Neural crest cell (in vitro differentiated cells): ENCODE measurements around the gene POLR3E. TPM values are rescaled to one million over a fixed set of nuclear protein-coding genes. Genes with fewer than 3 reads are reported as not detected.

Experiments used
- DNase-seq: peaks from one replicate; pipeline ENCODE4 v3.0.0; 2021; ENCODE audit warnings: low read depth, mixed read lengths, low spot score
- H3K27ac Mint-ChIP-seq: one replicate; pipeline ENCODE4 v1.8.0; 2021; ENCODE audit warnings: mild to moderate bottlenecking, mixed read lengths; ENCODE audit not compliant: unreplicated experiment
- H3K27me3 Mint-ChIP-seq: 2 replicates; pipeline ENCODE4 v1.8.0; 2021; ENCODE audit warnings: low read depth, mild to moderate bottlenecking, mixed read lengths
- H3K36me3 Mint-ChIP-seq: 2 replicates; pipeline ENCODE4 v1.8.0; 2021; ENCODE audit warnings: low read depth, mild to moderate bottlenecking, mixed read lengths
- H3K4me1 Mint-ChIP-seq: 2 replicates; pipeline ENCODE4 v1.8.0; 2021; ENCODE audit warnings: mixed read lengths
- H3K4me3 Mint-ChIP-seq: one replicate; pipeline ENCODE4 v1.8.0; 2021; ENCODE audit warnings: mild to moderate bottlenecking, mixed read lengths
- H3K9me3 Mint-ChIP-seq: 2 replicates; pipeline ENCODE4 v1.8.0; 2021; ENCODE audit warnings: mixed read lengths
- total RNA-seq: library from RNA; stranded (reverse); gene quantifications from 2 replicates; pipeline ENCODE4 v1.2.1, GENCODE V29; 2021
- TF ChIP-seq, protein P1 (sequence below): fragments of 200-600 bp; sonication (generic); conservative IDR thresholded peaks from 2 replicates; pipeline ENCODE4 v1.5.0; 2021; ENCODE audit warnings: antibody characterized with exemption, mild to moderate bottlenecking

POLR3E gene
- total RNA-seq, 1 donor from 2014 or later, result 73.5 TPM

DNA sequence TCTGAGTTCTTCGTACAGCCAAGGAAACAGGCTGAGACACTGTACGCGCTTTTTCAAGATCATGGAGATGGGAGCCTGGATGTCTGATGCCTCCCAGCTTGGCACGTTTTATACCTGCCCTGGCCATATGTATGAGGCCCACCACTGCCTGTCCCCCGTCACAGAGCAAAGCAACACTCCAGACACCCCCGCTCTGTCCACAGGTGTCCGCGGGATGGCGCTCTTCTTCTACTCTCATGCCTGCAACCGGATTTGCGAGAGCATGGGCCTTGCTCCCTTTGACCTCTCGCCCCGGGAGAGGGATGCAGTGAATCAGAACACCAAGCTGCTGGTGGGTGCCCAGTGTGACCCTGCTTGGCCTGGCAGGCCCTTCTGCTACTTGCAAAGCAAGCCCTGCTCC lies 39.8 kb upstream of the POLR3E start:
- TF ChIP-seq, protein P1, sequence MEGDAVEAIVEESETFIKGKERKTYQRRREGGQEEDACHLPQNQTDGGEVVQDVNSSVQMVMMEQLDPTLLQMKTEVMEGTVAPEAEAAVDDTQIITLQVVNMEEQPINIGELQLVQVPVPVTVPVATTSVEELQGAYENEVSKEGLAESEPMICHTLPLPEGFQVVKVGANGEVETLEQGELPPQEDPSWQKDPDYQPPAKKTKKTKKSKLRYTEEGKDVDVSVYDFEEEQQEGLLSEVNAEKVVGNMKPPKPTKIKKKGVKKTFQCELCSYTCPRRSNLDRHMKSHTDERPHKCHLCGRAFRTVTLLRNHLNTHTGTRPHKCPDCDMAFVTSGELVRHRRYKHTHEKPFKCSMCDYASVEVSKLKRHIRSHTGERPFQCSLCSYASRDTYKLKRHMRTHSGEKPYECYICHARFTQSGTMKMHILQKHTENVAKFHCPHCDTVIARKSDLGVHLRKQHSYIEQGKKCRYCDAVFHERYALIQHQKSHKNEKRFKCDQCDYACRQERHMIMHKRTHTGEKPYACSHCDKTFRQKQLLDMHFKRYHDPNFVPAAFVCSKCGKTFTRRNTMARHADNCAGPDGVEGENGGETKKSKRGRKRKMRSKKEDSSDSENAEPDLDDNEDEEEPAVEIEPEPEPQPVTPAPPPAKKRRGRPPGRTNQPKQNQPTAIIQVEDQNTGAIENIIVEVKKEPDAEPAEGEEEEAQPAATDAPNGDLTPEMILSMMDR, result no peak
- Mint-ChIP-seq H3K36me3 (peaks cover 34% of the 10 kb centered on the region), H3K4me3 (no peak overlapping the region), H3K9me3 (peaks cover 3% of the 10 kb centered on the region), H3K4me1 (peaks cover 4% of the 10 kb centered on the region), H3K27me3 (no peaks in the 10 kb centered on the region), H3K27ac (no peak overlapping the region)
- no peak for DNase-seq

DNA sequence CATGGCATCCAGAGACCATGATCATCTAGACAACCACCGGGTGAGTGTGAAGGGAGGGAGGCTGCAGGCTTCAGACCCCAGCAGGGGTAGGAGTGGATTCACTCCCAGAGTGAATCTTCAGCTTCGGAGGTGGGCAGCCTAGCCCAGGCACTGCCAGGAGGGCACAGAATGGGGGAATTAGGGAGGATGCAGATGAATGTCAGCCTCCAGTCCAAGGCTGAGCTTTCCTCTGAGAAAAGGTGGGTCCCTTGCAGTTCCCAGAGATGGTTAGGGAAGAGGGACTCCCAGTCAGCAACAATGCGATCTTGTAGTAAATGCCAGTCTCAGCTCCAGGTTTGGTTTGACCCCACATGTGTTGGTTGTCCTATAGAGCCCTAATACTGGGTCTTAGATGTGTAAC lies 36.7 kb upstream of the POLR3E start:
- H3K4me3 Mint-ChIP-seq, result no peak overlapping the region
- TF ChIP-seq, protein P1, result no peak
- H3K36me3 Mint-ChIP-seq, result peaks cover 24% of the 10 kb centered on the region
- H3K9me3 Mint-ChIP-seq, result no peaks in the 10 kb centered on the region
- DNase-seq, result no peak
- H3K27me3 Mint-ChIP-seq, result no peaks in the 10 kb centered on the region
- H3K4me1 Mint-ChIP-seq, result peaks cover 4% of the 10 kb centered on the region
- H3K27ac Mint-ChIP-seq, result no peak overlapping the region

DNA sequence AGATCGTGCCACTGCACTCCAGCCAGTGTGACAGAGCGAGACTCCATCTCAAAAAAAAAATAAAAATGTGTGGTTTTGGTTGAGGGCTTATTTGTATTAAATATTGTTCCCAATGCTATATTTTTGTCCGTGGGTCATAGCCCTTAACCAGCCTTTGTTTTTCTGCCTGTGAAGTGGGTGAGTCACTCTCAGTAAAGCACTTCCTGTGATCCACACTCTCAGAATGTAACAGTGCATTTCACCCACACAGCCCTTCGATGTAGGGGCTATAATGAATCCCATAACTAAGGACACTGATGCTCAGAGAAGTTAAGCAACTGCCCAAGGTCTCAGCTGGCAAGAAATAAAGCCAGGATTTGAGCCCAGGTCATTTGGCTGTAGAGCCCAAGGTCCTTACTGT lies 34.7 kb upstream of the POLR3E start:
- DNase-seq, result no peak

DNA sequence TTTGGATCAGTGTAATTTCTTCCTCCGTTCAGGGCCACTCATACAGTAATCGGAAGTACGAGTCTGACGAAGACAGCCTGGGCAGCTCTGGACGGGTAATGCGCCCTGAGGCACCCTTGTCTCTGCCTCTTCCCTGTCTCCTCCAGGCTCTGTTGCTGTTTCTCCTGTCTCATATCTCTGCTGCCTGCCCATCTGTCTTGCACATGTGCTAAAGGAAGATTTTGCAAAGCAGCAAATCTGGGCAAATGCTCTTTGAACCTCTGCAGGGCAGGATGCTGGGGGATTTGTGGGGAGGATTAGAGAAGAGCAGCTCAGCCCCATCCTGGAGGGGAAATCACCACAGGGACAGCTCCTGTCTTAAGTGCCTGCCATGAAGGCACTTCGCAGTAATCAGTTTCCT lies 32.4 kb upstream of the POLR3E start:
- Mint-ChIP-seq H3K27ac (no peak overlapping the region), H3K36me3 (peaks cover 7% of the 10 kb centered on the region), H3K27me3 (no peaks in the 10 kb centered on the region), H3K9me3 (no peaks in the 10 kb centered on the region), H3K4me3 (no peak overlapping the region), H3K4me1 (no peaks in the 10 kb centered on the region)
- no peak for DNase-seq
- TF ChIP-seq, protein P1, result no peak

More for the DNA sequence above, 34.7 kb upstream of the POLR3E start:
- H3K27ac Mint-ChIP-seq, result no peak overlapping the region
- H3K4me1 Mint-ChIP-seq, result peaks cover 4% of the 10 kb centered on the region
- no peak overlapping the region for H3K4me3 Mint-ChIP-seq
- no peaks in the 10 kb centered on the region for H3K27me3 Mint-ChIP-seq
- peaks cover 24% of the 10 kb centered on the region for H3K36me3 Mint-ChIP-seq
- TF ChIP-seq, protein P1, result no peak
- H3K9me3 Mint-ChIP-seq, result no peaks in the 10 kb centered on the region

DNA sequence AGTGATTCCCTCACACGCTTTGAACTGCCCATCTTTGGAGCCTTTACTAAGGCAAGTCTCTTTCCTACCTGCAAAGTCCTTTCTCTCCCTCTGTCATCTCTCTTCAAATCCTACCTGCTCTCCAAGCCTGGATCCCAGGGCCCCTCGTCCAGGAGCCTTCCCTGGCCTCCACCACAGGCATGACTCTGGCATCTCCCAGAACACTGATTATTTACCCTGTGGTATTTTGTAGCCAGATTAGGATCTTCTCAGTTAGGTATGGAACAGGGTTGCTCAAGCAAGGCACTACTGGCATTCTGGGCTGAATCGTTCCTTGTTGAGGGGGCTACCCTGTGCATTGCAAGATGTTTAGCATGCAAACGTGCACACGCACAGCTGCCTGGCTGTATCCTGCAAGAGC lies 31.9 kb upstream of the POLR3E start:
- H3K36me3 Mint-ChIP-seq, result peaks cover 5% of the 10 kb centered on the region
- TF ChIP-seq, protein P1, result no peak
- H3K27ac Mint-ChIP-seq, result no peak overlapping the region
- H3K9me3 Mint-ChIP-seq, result no peaks in the 10 kb centered on the region
- H3K4me1 Mint-ChIP-seq, result no peaks in the 10 kb centered on the region
- no peak overlapping the region for H3K4me3 Mint-ChIP-seq
- H3K27me3 Mint-ChIP-seq, result no peaks in the 10 kb centered on the region
- DNase-seq, result no peak

DNA sequence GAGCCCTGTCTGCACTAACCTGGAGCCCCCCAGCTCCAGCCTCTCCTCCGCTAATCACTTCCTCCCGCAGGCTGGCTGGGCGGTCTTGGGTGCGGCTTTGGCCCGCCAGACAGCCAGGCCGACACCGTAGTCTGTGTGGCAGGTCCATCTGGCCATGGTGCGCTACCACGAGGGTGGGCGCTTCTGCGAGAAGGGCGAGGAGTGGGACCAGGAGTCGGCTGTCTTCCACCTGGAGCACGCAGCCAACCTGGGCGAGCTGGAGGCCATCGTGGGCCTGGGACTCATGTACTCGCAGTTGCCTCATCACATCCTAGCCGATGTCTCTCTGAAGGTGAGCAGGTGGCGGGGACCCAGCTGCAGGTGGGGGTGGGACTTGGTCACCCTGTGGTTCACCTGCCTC lies 30.7 kb upstream of the POLR3E start:
- no peak overlapping the region for H3K27ac Mint-ChIP-seq
- no peak overlapping the region for H3K4me3 Mint-ChIP-seq
- no peaks in the 10 kb centered on the region for H3K27me3 Mint-ChIP-seq
- H3K36me3 Mint-ChIP-seq, result peaks cover 3% of the 10 kb centered on the region
- H3K4me1 Mint-ChIP-seq, result no peaks in the 10 kb centered on the region
- TF ChIP-seq, protein P1, result no peak
- no peak for DNase-seq
- H3K9me3 Mint-ChIP-seq, result no peaks in the 10 kb centered on the region
